Measurements from ENCODE around the gene PIGS. TPM values are rescaled to one million over a fixed set of nuclear protein-coding genes. Genes with fewer than 3 reads are reported as not detected.

Gene PIGS
- polyA plus RNA-seq, 1 donor from 2014 or later: 48.4 TPM

- H3K27me3 Mint-ChIP-seq: no peaks in the 10 kb centered on the region
- peaks cover 27 to 41% (median 29%) of the 10 kb centered on the region in 3 donors for H3K4me1 Mint-ChIP-seq
- no peaks in the 10 kb centered on the region for H3K9me3 Mint-ChIP-seq
- peak overlapping the region in 1 of 4 donors; percentile 99 for H3K4me3 Mint-ChIP-seq
- peaks cover under 1% of the 10 kb centered on the region for H3K36me3 Mint-ChIP-seq
- no peak overlapping the region for H3K27ac Mint-ChIP-seq
These were observed 2.2 kb upstream of the PIGS start for GRCh38 chr17:28573521-28573920.

GRCh38 chr17:28573040-28573380 is 1.7 kb upstream of the PIGS start:
- Mint-ChIP-seq H3K9me3 (no peaks in the 10 kb centered on the region), H3K4me3 (peak overlapping the region in 2 of 4 donors; percentile 25 to 99), H3K36me3 (peaks cover 4% of the 10 kb centered on the region), H3K4me1 (peaks cover 31 to 44% (median 32%) of the 10 kb centered on the region in 3 donors), H3K27me3 (no peaks in the 10 kb centered on the region), H3K27ac (peak overlapping the region in 1 of 3 donors; percentile 95)

- Mint-ChIP-seq H3K4me1 (peaks cover 35 to 48% (median 38%) of the 10 kb centered on the region in 3 donors), H3K4me3 (peak overlapping the region; percentile 93 to 99 (median 98)), H3K9me3 (no peaks in the 10 kb centered on the region), H3K27ac (peak overlapping the region; percentile 94 to 96 (median 95)), H3K27me3 (no peaks in the 10 kb centered on the region), H3K36me3 (peaks cover 4% of the 10 kb centered on the region)
These were observed 1.1 kb upstream of the PIGS start for GRCh38 chr17:28572259-28573039.

- peak overlapping the region; percentile 94 to 96 (median 95) for H3K27ac Mint-ChIP-seq
These were observed 486 bp downstream of the PIGS start for GRCh38 chr17:28570716-28571360.

GRCh38 chr17:28569446-28569845 is 1.9 kb downstream of the PIGS start:
- H3K36me3 Mint-ChIP-seq: peaks cover 4% of the 10 kb centered on the region
- peak overlapping the region; percentile 63 to 99 (median 98) for H3K4me3 Mint-ChIP-seq
- no peaks in the 10 kb centered on the region for H3K9me3 Mint-ChIP-seq
- H3K4me1 Mint-ChIP-seq: peaks cover 35 to 51% (median 40%) of the 10 kb centered on the region in 3 donors
- no peaks in the 10 kb centered on the region for H3K27me3 Mint-ChIP-seq
- peak overlapping the region in 1 of 3 donors; percentile 7 for H3K27ac Mint-ChIP-seq

More at GRCh38 chr17:28570716-28571360, 486 bp downstream of the PIGS start:
- Mint-ChIP-seq H3K36me3 (peaks cover 4% of the 10 kb centered on the region), H3K4me3 (peak overlapping the region; percentile 93 to 99 (median 98)), H3K4me1 (peaks cover 32 to 46% (median 35%) of the 10 kb centered on the region in 3 donors), H3K9me3 (no peaks in the 10 kb centered on the region), H3K27me3 (no peaks in the 10 kb centered on the region)

GRCh38 chr17:28567604-28568003 is 3.7 kb downstream of the PIGS start:
- Mint-ChIP-seq H3K27ac (peak overlapping the region; percentile 4 to 70 (median 36)), H3K4me1 (peaks cover 37 to 46% (median 44%) of the 10 kb centered on the region in 3 donors), H3K9me3 (no peaks in the 10 kb centered on the region), H3K27me3 (no peaks in the 10 kb centered on the region), H3K4me3 (peak overlapping the region; percentile 56 to 88 (median 72)), H3K36me3 (peaks cover 4% of the 10 kb centered on the region)

GRCh38 chr17:28563475-28563874 is 7.8 kb downstream of the PIGS start:
- H3K9me3 Mint-ChIP-seq: no peaks in the 10 kb centered on the region
- H3K27me3 Mint-ChIP-seq: no peaks in the 10 kb centered on the region
- H3K4me3 Mint-ChIP-seq: no peak overlapping the region
- H3K36me3 Mint-ChIP-seq: peaks cover 10% of the 10 kb centered on the region
- H3K4me1 Mint-ChIP-seq: peaks cover 16 to 23% (median 21%) of the 10 kb centered on the region in 3 donors
- peak overlapping the region in 1 of 3 donors; percentile 59 for H3K27ac Mint-ChIP-seq

- Mint-ChIP-seq H3K27ac (peak overlapping the region in 1 of 3 donors; percentile 43), H3K9me3 (no peaks in the 10 kb centered on the region)
These were observed 16.3 kb downstream of the PIGS start for GRCh38 chr17:28555022-28555421.

GRCh38 chr17:28554565-28554964 is 16.8 kb downstream of the PIGS start:
- no peaks in the 10 kb centered on the region for H3K9me3 Mint-ChIP-seq
- H3K36me3 Mint-ChIP-seq: peaks cover 10% of the 10 kb centered on the region
- H3K4me3 Mint-ChIP-seq: peak overlapping the region in 2 of 4 donors; percentile 60 to 71
- peaks cover 22 to 28% (median 27%) of the 10 kb centered on the region in 3 donors for H3K4me1 Mint-ChIP-seq
- no peaks in the 10 kb centered on the region for H3K27me3 Mint-ChIP-seq
- peak overlapping the region in 2 of 3 donors; percentile 43 to 82 for H3K27ac Mint-ChIP-seq

More at GRCh38 chr17:28555022-28555421, 16.3 kb downstream of the PIGS start:
- Mint-ChIP-seq H3K4me1 (peaks cover 18 to 24% (median 24%) of the 10 kb centered on the region in 3 donors), H3K36me3 (peaks cover 10% of the 10 kb centered on the region), H3K4me3 (peak overlapping the region in 1 of 4 donors; percentile 71), H3K27me3 (no peaks in the 10 kb centered on the region)

- Mint-ChIP-seq H3K27me3 (no peaks in the 10 kb centered on the region), H3K4me1 (peaks cover 36 to 43% (median 40%) of the 10 kb centered on the region in 3 donors), H3K36me3 (peaks cover 7% of the 10 kb centered on the region), H3K9me3 (no peaks in the 10 kb centered on the region), H3K4me3 (peak overlapping the region; percentile 52 to 96 (median 87)), H3K27ac (peak overlapping the region; percentile 16 to 90 (median 36))
These were observed 18.3 kb downstream of the PIGS start for GRCh38 chr17:28553000-28553505.

- peak within 1 kb of the TSS; percentile 90 to 96 (median 90) for H3K27ac Mint-ChIP-seq
- H3K4me3 Mint-ChIP-seq: peak within 1 kb of the TSS; percentile 77 to 99 (median 92)
- H3K9me3 Mint-ChIP-seq: no peaks in the 10 kb centered on the region
- H3K4me1 Mint-ChIP-seq: peaks cover 42 to 48% (median 45%) of the 10 kb centered on the region in 3 donors
- peaks cover 8% of the 10 kb centered on the region for H3K36me3 Mint-ChIP-seq
- no peaks in the 10 kb centered on the region for H3K27me3 Mint-ChIP-seq
These were observed 18.9 kb downstream of the PIGS start, which contains the start of gene UNC119 for GRCh38 chr17:28552176-28552999. UNC119 (minus strand) TSS chr17:28552624; CDS start chr17:28552557, 67 bp downstream.

- Mint-ChIP-seq H3K27ac (peak overlapping the region; percentile 90 to 96 (median 90)), H3K4me3 (peak overlapping the region; percentile 77 to 99 (median 92)), H3K36me3 (peaks cover 5% of the 10 kb centered on the region), H3K9me3 (no peaks in the 10 kb centered on the region), H3K4me1 (peaks cover 43 to 48% (median 45%) of the 10 kb centered on the region in 3 donors), H3K27me3 (no peaks in the 10 kb centered on the region)
These were observed 19.7 kb downstream of the PIGS start for GRCh38 chr17:28551421-28552175.

GRCh38 chr17:28550858-28551257 is 20.5 kb downstream of the PIGS start:
- Mint-ChIP-seq H3K9me3 (no peaks in the 10 kb centered on the region), H3K27me3 (no peaks in the 10 kb centered on the region), H3K36me3 (peaks cover 2% of the 10 kb centered on the region), H3K4me3 (peak overlapping the region in 3 of 4 donors; percentile 77 to 99 (median 97)), H3K4me1 (peaks cover 43 to 48% (median 45%) of the 10 kb centered on the region in 3 donors), H3K27ac (peak overlapping the region; percentile 90 to 96 (median 90))

Measured in IgD-negative memory B cell (primary cell).